Keratinocyte (primary cell): Measurements from ENCODE around the gene RAB5A. TPM values are rescaled to one million over a fixed set of nuclear protein-coding genes. Genes with fewer than 3 reads are reported as not detected.

Experiments used
- DNase-seq: peaks from one replicate; pipeline ENCODE4 v3.0.0-alpha.2; 2011; ENCODE audit warnings: low read depth, missing footprints, low spot score
- FAIRE-seq: peaks from 2 replicates; lab custom pipeline; 2011; peaks lifted over from hg19 to GRCh38; lab: Jason Lieb, UNC
- H2AFZ ChIP-seq: 2 replicates; pipeline ENCODE4 v1.6.0; 2012; ENCODE audit warnings: low read length, control low read depth, inconsistent platforms; ENCODE audit not compliant: control insufficient read depth
- H3K27ac ChIP-seq: 2 replicates; pipeline ENCODE4 v1.5.1; 2011; ENCODE audit warnings: low read length; ENCODE audit not compliant: control insufficient read depth, insufficient read depth
- H3K27me3 ChIP-seq: 3 replicates; pipeline ENCODE4 v1.6.0; 2011; ENCODE audit warnings: low read length; ENCODE audit not compliant: control insufficient read depth, insufficient read depth; ENCODE audit errors: extremely low read depth
- H3K36me3 ChIP-seq, 2 experiments: 2 replicates in 1 of 2; 3 replicates in 1 of 2; pipeline ENCODE4 v1.5.1; 2011; ENCODE audit warnings: low read length in 2 of 2, mild to moderate bottlenecking in 1 of 2; ENCODE audit not compliant: control insufficient read depth in 2 of 2, insufficient read depth in 2 of 2; ENCODE audit errors: extremely low read depth in 1 of 2
- H3K4me1 ChIP-seq: 3 replicates; pipeline ENCODE4 v1.5.1; 2011; ENCODE audit warnings: low read length; ENCODE audit not compliant: control insufficient read depth, insufficient read depth; ENCODE audit errors: extremely low read depth
- H3K4me2 ChIP-seq: 3 replicates; pipeline ENCODE4 v1.6.0; 2011; ENCODE audit warnings: low read depth, low read length; ENCODE audit not compliant: control insufficient read depth, insufficient read depth; ENCODE audit errors: extremely low read depth
- H3K4me3 ChIP-seq, 3 experiments: fragments of 200-600 bp in 1 of 3; sonication (generic) in 1 of 3; 2 replicates in 2 of 3; 3 replicates in 1 of 3; pipeline ENCODE4 v1.5.1; 2011 to 2016; ENCODE audit warnings: low read length in 3 of 3, mild to moderate bottlenecking in 3 of 3, control low read depth in 2 of 3, inconsistent platforms in 1 of 3, low read depth in 1 of 3, mixed read lengths in 1 of 3, mixed run types in 1 of 3, moderate library complexity in 1 of 3; ENCODE audit not compliant: control insufficient read depth in 2 of 3, insufficient read depth in 2 of 3; ENCODE audit errors: extremely low read depth in 1 of 3
- H3K79me2 ChIP-seq: 2 replicates; pipeline ENCODE4 v1.6.0; 2012; ENCODE audit warnings: low read length; ENCODE audit not compliant: control insufficient read depth, insufficient read depth
- H3K9ac ChIP-seq: 3 replicates; pipeline ENCODE4 v1.6.0; 2011; ENCODE audit warnings: low read length; ENCODE audit not compliant: control insufficient read depth, insufficient read depth; ENCODE audit errors: extremely low read depth
- H3K9me1 ChIP-seq: 3 replicates; pipeline ENCODE4 v1.6.0; 2011; ENCODE audit warnings: low read length; ENCODE audit not compliant: control insufficient read depth, insufficient read depth; ENCODE audit errors: extremely low read depth
- H3K9me3 ChIP-seq: 2 replicates; pipeline ENCODE4 v1.5.1; 2012; ENCODE audit warnings: low read depth, low read length; ENCODE audit not compliant: control insufficient read depth
- H4K20me1 ChIP-seq: 3 replicates; pipeline ENCODE4 v1.6.0; 2011; ENCODE audit warnings: low read length; ENCODE audit not compliant: control insufficient read depth, insufficient read depth; ENCODE audit errors: extremely low read depth
- EZH2 ChIP-seq: IDR thresholded peaks from one replicate; pipeline ENCODE4 v1.6.1; 2012; ENCODE audit warnings: inconsistent platforms, mild to moderate bottlenecking, low read length, moderate library complexity
- dilution Hi-C: fragments of 300-500 bp; cut with MboI; formaldehyde crosslinking; loops from one replicate; pipeline ENCODE4 v1.7.0; 2020; ENCODE audit warnings: low sequenced_read_pairs; ENCODE audit not compliant: extremely low pct_ligation_motif_present
- polyA plus RNA-seq, 5 experiments: library from polyadenylated mRNA; depleted of rRNA in 3 of 5; stranded (reverse) in 3 of 5; stranded (forward) in 1 of 5; unstranded in 1 of 5; fragments of >200 nt; gene quantifications; 1 replicate in 1 of 5; 2 replicates in 3 of 5; 3 replicates in 1 of 5; pipeline versions ENCODE4 v1.2.1 to v1.2.3, GENCODE V29; 2011 to 2012; ENCODE audit warnings: missing spikeins in 2 of 5, low read depth in 1 of 5, low replicate concordance in 1 of 5
- TF ChIP-seq, protein P1 (sequence below), 3 experiments: IDR thresholded peaks in 1 of 3; conservative IDR thresholded peaks in 1 of 3; optimal IDR thresholded peaks in 1 of 3; 2 replicates in 2 of 3; 3 replicates in 1 of 3; pipeline versions ENCODE3 to v1.5.1; 2011; ENCODE audit warnings: low read length in 3 of 3, mild to moderate bottlenecking in 3 of 3, moderate library complexity in 2 of 3, control low read depth in 1 of 3, inconsistent platforms in 1 of 3; ENCODE audit not compliant: insufficient read depth in 2 of 3; ENCODE audit errors: extremely low read depth in 1 of 3

The RAB5A gene
- polyA plus RNA-seq, 1 donor (not counting 4 experiments of a cell fraction or from before 2014, with no cell fraction given), result 60.5 TPM

DNA sequence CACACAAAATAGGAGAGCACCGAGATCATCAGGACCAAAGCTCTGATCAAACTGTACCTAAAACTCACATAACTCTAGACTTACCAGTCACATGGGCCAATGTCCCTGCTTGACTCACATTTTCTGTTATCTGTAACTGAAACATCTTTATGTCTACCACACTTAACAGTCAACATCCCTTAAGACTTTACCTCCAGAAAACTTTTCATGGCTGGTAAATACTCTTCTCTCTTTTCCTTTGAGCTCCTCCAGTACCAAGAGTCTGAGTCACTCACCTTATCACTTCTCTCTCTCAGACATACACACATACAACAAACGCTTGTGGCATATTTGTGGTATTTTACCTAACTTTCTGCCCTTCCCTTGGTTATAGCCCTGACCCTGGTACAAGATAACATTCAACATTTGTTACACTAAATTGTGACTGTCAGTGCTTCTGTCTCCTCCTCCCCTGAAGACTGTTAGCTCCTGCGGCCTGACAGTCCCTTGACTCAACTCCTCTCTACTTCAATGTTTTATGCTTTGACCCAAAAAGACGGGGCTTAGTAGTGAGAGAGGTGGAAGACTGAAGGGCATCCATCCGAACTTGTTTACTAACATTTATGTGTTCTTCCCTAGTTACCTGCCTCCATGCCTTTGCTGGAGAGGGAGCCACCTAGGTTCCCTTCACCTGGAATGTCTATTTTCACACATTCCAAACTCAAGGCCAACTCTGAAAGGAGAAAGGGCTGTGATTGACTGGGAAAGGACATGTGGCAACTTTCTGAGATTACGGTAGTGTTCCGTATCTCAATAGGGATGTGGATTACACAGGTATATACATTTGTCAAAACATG lies 9.2 kb upstream of the RAB5A start:
- dilution Hi-C loops, result no loop called here
- H2AFZ ChIP-seq, result no peak overlapping the region
- no peaks in the 10 kb centered on the region for H4K20me1 ChIP-seq
- H3K27me3 ChIP-seq, result no peaks in the 10 kb centered on the region
- no peak overlapping the region for H3K4me2 ChIP-seq
- H3K4me1 ChIP-seq, result no peaks in the 10 kb centered on the region
- H3K27ac ChIP-seq, result no peak overlapping the region
- no peaks in the 10 kb centered on the region for H3K9me1 ChIP-seq
- FAIRE-seq (no peak), DNase-seq (no peak)
- H3K9me3 ChIP-seq, result no peaks in the 10 kb centered on the region
- TF ChIP-seq EZH2, result no peak
- no peak overlapping the region for H3K4me3 ChIP-seq
- H3K9ac ChIP-seq, result no peak overlapping the region
- H3K36me3 ChIP-seq, result no peaks in the 10 kb centered on the region
- H3K79me2 ChIP-seq, result no peaks in the 10 kb centered on the region

- no peaks in the 10 kb centered on the region for H3K9me3 ChIP-seq
- H3K36me3 ChIP-seq, result no peaks in the 10 kb centered on the region
- no peaks in the 10 kb centered on the region for H3K27me3 ChIP-seq
- no peak overlapping the region for H3K27ac ChIP-seq
- no peak overlapping the region for H2AFZ ChIP-seq
- dilution Hi-C loops, result no loop called here
- H3K79me2 ChIP-seq, result no peaks in the 10 kb centered on the region
- no peak overlapping the region for H3K4me3 ChIP-seq
- FAIRE-seq, result no peak
- no peak overlapping the region for H3K4me2 ChIP-seq
- TF ChIP-seq EZH2, result no peak
- TF ChIP-seq, protein P1, sequence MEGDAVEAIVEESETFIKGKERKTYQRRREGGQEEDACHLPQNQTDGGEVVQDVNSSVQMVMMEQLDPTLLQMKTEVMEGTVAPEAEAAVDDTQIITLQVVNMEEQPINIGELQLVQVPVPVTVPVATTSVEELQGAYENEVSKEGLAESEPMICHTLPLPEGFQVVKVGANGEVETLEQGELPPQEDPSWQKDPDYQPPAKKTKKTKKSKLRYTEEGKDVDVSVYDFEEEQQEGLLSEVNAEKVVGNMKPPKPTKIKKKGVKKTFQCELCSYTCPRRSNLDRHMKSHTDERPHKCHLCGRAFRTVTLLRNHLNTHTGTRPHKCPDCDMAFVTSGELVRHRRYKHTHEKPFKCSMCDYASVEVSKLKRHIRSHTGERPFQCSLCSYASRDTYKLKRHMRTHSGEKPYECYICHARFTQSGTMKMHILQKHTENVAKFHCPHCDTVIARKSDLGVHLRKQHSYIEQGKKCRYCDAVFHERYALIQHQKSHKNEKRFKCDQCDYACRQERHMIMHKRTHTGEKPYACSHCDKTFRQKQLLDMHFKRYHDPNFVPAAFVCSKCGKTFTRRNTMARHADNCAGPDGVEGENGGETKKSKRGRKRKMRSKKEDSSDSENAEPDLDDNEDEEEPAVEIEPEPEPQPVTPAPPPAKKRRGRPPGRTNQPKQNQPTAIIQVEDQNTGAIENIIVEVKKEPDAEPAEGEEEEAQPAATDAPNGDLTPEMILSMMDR (optimal IDR thresholded peaks at IDR 0.05 in 1 of 3, IDR thresholded peaks at IDR 0.05 in 1 of 3, conservative IDR thresholded peaks at IDR 0.05 in 1 of 3; ENCODE audit: extremely low read depth in 1 of 3, insufficient read depth in 2 of 3, low read length in 3 of 3), result no peak
- no peaks in the 10 kb centered on the region for H3K4me1 ChIP-seq
- no peaks in the 10 kb centered on the region for H4K20me1 ChIP-seq
- no peaks in the 10 kb centered on the region for H3K9me1 ChIP-seq
- H3K9ac ChIP-seq, result no peak overlapping the region
- no peak for DNase-seq
Observed at GRCh38 chr3:19938295-19938627, 8.6 kb upstream of the RAB5A start.
